Inflammatory macrophage treated with lipopolysaccharide for 1 hour (primary cell): ENCODE measurements around the gene RNF8.
A peak's percentile ranks its signal among the peaks of the same experiment; 100 is the strongest.
"Not testable (repeated sequence)": the region's sequence is repeated elsewhere in the genome, so short reads cannot be mapped to it uniquely, and the experiment has no call there.

Experiments used
- DNase-seq, 2 donors: peaks; one replicate each; pipeline ENCODE4 v3.0.0-alpha.2; 2020 to 2022

Gene RNF8

DNA sequence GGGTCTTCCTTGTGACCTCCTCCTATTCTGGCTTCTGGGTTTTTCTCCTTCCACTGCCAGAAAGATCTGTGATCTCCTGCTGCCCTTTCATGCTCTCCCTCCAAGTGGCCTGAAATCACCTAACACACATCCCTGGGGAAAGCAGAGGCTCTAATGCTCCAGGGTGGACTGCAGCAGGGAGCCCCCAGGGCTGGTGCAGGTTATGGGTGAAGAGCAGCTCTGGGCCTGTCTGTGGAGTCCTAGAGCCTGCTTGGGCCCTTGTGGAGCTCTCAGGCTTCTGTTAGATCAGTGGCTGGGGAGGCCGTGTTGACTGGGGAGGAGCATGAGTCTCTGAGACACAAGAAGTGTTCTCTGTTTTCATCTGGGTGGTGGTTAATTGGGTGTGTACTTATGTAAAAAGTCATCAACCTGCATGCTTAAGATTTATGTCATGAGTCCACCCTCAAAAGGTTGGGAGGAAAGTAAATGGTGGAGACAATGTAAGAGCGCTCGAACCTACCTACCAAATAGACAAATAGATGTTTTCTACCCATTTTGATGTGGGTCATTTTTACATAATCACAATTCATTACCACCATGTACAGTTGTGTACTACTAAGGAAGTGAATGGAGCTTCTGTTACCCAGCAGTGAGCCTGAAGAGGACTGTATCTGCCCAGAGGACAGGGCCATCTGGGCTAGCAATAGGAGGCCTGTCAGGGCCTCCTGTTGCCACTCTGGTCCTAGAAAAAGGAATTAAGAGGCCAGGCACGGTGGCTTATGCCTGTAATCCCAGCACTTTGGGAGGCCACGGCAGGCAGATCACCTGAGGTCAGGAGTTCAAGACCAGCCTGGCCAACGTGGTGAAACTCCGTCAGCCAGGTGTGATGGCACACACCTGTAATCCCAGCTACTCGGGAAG, 32.0 kb upstream of the RNF8 start:
- DNase-seq: no peak

- no peak for DNase-seq
Observed at GRCh38 chr6:37323580-37323979, 30.2 kb upstream of the RNF8 start.

- DNase-seq: peak; percentile 59 to 81
Observed at GRCh38 chr6:37324131-37325033, 29.4 kb upstream of the RNF8 start.

GRCh38 chr6:37330345-37330744, 23.4 kb upstream of the RNF8 start:
- DNase-seq: not testable (repeated sequence)

DNA sequence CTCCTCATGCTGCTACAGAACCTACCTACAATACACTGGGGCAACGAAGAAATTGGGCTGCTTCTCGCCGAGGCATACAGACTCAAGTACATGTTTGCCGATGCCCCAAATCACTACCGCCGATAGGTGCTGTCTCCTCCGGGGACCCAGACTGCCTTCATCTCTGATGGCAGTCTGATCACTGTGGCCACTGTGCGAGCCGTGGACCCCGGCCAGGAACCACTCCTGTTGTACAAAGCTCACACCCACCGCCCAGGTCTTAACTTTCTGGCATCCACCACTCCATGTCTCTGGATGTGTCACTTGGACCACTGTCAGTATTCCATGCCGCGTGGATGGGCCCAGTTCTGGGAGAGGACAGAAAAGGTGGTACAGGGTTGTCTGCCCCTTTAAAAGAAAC, 22.7 kb upstream of the RNF8 start:
- no peak for DNase-seq

DNA sequence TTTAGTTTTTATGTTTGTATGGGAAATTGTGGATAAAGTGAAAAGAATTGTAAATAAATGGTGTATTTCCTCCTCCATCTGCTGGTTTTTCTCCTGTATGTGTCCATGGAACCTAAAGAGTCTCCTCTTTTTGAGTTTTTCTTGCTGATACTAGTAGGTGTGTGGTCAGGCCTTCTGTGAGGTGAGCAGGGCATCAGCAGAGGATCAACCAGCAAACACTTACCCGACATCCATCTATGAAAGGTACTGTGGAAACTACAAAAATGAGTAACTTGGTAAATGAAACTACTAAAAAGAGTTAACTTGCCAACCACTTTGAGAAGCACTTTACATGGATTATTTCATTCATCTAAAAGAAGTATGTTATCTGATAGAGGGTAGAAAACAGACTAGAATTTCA, 20.9 kb upstream of the RNF8 start:
- no peak for DNase-seq

DNA sequence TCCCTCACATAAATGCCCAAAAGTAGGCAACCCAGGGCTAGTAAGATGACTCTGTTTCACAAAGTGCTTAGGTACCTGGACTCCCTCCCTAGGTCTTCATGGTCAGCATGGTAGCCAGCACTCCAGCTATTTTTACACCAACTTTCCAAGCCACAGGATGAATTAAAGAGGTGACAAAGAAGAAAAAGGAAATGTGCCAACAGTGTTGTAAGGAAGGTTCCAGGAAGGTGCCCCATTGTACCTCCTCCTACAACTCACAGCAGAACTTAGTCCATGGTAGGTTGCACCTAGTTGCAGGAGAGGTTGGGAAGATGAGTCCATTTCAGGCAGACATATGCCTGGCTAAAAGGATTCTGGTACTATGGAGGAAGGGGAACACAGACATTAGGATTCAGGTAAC, 19.7 kb upstream of the RNF8 start:
- DNase-seq: no peak

- not testable (repeated sequence) for DNase-seq
Observed at GRCh38 chr6:37338317-37338716, 15.5 kb upstream of the RNF8 start.

DNA sequence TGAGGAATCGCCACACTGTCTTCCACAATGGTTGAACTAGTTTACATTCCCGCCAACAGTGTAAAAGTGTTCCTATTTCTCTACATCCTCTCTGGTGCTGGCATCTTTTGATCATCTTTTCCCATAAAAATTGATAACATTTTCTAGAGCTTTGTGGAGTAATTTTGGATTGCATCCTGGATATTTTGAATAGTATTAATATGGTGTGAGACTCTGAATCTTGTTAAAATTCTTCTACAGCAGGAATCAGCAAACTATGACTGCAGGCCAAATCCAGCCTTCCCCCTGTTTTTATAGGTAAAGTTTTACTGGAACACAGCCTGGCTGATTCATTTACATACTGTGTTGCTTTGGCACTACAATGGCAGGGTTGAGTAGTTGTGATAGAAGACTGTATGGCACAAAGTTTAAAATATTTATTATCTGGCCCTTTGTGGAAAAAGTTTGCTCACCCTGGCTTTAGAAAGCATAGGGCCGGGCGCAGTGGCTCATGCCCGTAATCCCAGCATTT, 15.0 kb upstream of the RNF8 start:
- DNase-seq: no peak

GRCh38 chr6:37339741-37340638, 13.8 kb upstream of the RNF8 start:
- no peak for DNase-seq

DNA sequence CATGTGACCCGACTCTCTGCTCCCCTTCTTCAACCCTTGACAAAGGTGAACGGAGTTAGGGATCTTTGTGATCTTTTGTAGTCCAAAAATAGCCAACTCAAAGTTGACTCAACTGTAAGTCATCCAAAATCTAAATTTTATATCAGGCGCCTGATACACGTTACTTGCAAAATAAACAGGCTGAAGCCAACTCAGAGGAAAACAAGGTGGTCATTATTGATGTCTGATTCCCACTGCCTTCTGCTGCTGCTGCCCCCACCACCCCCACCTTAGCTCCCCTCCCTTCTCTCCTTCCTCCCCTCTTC, 13.2 kb upstream of the RNF8 start:
- no peak for DNase-seq

DNA sequence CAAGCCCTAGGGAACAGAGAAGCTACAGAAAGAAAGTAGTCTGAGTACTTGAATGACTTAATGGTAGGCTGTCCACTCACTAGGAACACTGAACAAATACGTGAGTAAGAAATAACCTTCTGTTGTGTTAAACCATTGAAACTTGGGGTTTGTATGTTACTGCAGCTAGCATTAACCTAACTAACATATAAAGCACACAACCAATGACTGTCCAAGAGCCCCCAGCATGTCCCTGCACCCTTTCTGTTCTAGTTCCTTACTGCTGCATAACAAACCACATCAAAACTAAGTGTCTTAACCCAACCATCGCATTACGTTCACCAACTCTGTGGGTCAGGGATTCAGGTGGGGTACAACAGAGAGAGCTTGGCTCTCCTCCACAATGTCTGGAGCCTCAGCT, 10.5 kb upstream of the RNF8 start:
- DNase-seq: no peak

GRCh38 chr6:37344308-37344707, 9.5 kb upstream of the RNF8 start:
- DNase-seq: no peak

DNA sequence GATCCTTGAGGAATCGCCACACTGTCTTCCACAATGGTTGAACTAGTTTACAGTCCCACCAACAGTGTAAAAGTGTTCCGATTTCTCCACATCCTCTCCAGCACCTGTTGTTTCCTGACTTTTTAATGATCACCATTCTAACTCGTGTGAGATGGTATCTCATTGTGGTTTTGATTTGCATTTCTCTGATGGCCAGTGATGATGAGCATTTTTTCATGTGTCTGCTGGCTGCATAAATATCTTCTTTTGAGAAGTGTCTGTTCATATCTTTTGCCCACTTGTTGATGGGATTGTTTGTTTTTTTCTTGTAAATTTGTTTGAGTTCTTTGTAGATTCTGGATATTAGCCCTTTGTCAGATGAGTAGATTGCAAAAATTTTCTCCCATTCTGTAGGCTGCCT, 8.0 kb upstream of the RNF8 start:
- not testable (repeated sequence) for DNase-seq

DNA sequence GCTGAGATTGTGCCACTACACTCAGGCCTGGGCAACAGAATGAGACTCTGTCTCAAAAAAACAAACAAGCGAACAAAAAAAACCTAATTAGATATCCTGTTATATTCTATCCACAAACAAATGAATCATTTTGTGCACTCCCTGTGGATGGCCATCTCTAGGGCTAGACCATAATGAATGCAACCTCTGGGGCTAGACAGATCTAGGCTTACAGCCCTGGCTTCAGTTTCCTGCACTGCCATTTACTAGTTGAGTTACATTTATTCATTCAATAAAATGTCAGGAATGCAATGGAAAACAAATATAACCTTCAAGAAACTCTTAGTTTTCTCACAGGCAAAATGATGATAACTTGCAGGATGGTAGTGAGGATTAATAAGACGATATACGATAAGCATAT, 6.6 kb upstream of the RNF8 start:
- DNase-seq: no peak

DNA sequence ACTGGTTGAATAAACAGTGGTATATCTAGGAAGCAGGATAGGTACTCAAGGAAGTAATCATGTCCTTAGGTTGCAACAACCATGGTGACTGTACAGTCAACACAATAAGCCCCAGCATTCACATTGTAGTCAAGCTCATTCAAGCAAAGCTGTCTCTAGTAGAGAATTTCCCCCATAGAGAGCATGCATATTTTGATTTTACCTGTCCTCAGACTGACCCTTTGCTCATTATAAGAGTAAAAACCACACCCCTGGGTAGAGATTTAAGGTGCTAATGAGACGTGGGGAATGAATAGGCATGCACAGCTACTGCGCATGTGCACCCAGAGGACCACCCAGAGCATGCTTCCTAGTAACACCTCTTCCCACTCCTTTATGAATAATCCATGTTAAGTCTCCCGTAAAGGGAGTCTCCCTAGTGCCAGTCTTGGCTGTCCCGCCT, 6.1 kb upstream of the RNF8 start:
- DNase-seq: no peak

- no peak for DNase-seq
Observed at GRCh38 chr6:37351027-37351426, 2.8 kb upstream of the RNF8 start.

DNA sequence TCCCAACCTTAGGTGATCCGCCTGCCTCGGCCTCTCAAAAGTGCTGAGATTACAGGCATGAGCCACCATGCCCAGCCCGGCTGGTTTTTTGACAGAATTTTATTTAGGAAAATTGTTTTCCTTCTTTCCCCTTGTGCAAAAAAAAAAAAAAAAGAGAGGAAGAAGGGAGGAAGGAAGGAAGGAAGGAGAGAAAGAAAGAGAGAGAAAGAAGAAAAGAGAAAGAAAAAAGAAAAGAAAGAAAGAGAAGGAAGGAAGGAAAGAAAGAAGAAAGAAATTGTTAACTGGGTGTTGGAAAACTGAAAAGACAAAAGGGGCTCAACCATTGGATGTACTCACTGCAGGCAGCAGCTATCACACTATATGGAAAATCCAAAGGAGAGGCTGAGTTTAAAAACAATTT, 1.4 kb upstream of the RNF8 start:
- DNase-seq: no peak

DNA sequence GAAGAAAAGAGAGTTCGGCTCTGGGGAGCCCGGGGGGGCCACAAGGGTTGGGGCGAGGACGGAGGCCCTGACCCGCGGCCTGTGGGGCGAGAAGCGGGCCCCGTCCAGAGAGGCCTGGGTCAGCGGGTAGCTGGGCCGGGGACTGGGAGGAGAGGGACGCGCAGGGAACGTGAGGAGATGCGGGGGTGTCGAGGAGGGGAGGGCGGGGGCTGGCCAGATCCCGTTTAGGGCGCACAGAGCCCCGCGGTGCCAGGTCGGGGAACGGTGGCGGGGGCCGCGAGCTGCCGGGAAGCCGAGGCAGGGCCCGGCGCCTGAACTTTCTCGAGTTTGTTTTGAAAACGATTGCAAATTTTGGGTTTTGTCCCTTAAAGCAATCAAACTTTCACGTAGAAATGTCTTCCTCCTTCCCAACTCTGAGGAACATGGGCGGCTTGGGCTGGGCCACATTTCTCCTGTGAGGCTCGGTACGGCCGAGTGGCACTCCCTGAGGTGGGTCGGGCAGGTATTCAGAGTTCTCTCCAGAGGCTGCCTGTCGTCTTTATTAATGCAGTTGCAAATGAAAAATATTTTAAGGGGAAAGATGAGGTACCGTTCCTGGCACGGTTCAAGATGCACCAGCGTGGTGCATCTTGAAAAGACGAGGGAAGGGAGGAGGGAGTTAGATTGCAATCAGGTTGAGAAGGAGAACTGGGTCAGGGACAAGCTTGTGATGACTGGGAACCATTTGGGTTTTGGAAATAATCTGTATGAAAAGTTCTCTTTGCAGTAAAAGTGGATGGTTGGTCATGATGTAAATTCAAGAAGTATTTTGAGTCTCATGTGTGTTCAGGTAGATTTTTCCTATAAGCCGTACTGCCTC, 972 bp downstream of the RNF8 start:
- DNase-seq: peak in 1 of 2 donors; percentile 12

- DNase-seq: no peak
Observed at GRCh38 chr6:37357288-37357687, 3.5 kb downstream of the RNF8 start.

- DNase-seq: no peak
Observed at GRCh38 chr6:37357860-37358259, 4.1 kb downstream of the RNF8 start.

DNA sequence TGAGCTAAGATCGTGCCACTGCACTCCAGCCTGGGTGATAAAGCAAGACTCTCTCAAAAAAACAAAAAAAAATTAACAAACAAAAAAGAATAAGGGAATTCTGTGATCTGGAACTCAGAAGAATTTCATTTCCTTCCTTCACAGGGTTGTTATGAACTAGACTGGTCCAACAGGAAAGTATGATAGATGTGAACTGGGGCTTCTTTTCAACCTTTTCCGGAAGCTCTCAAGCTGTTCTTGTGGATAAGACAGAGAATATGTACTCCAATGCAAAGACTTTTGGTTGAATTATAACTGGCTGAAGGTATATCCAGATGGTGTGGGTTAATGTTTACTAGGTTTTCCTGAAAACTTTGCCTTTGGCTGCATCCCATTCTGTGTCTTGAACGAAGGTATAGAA, 5.3 kb downstream of the RNF8 start:
- no peak for DNase-seq
